Activated CD8-positive, alpha-beta T cell treated with anti-CD3 and anti-CD28 coated beads, Interleukin-2, amount 10 ng/mL, durations not matched to agents 7 days and 5 days (primary cell): ENCODE data around the gene TRPM3. TPM values are rescaled to one million over a fixed set of nuclear protein-coding genes. Genes with fewer than 3 reads are reported as not detected.

ENCODE experiments used
- ATAC-seq: fragments of 150-1000 bp; cut with Tn5 transposase; one replicate; pipeline ENCODE4 v1.10.0; 2021; ENCODE audit warnings: moderate library complexity
- CTCF ChIA-PET: fragments of 350-600 bp; sonication (Branson Sonifier 250); formaldehyde crosslinking; loops from one replicate; lab custom pipeline; 2021; ENCODE audit warnings: antibody characterized with exemption; lab: Charles Lee
- POLR2A ChIA-PET: fragments of 350-600 bp; sonication (Branson Sonifier 250); formaldehyde crosslinking; loops from one replicate; lab custom pipeline; 2021; ENCODE audit warnings: antibody characterized with exemption; lab: Charles Lee
- DNase-seq: peaks from one replicate; pipeline ENCODE4 v3.0.0-alpha.2; 2020
- H3K27ac Mint-ChIP-seq: one replicate; pipeline ENCODE4 v1.8.0; 2021; ENCODE audit warnings: mild to moderate bottlenecking, mixed read lengths
- H3K27me3 Mint-ChIP-seq: one replicate; pipeline ENCODE4 v1.8.0; 2021; ENCODE audit warnings: low read depth, mixed read lengths
- H3K36me3 Mint-ChIP-seq: one replicate; pipeline ENCODE4 v1.8.0; 2021; ENCODE audit warnings: low read depth, mixed read lengths
- H3K4me1 Mint-ChIP-seq: one replicate; pipeline ENCODE4 v1.8.0; 2021; ENCODE audit warnings: low read depth, mixed read lengths
- H3K4me3 Mint-ChIP-seq: one replicate; pipeline ENCODE4 v1.8.0; 2021; ENCODE audit warnings: mild to moderate bottlenecking, mixed read lengths
- H3K9me3 Mint-ChIP-seq: one replicate; pipeline ENCODE4 v1.8.0; 2022; ENCODE audit warnings: mixed read lengths; ENCODE audit not compliant: insufficient read depth
- total RNA-seq, 2 experiments: library from RNA; stranded (reverse); gene quantifications; one replicate each; pipeline ENCODE4 v1.2.3, GENCODE V29; 2021

The TRPM3 gene
- total RNA-seq, 2 experiments from 2014 or later = not detected

DNA sequence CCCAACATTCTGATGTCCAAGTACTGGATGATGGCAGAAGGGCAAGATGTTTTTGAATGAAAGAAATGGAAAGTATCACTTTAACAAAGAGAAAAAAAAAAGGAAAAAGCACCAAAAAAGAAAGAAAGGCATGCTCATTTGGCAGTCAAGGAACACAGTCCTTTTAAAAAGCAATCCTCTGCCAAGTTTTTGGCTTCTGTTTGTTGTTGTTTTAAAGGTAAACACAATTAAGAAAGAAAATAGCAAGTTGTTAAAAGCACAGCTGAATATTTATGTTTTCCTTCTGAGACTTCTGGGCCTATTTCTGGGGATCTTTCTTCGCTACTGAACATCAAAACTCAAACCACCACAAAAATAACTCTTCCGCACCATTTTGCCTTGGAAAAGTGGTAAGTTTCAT lies 162.1 kb downstream of the TRPM3 start:
- Mint-ChIP-seq H3K36me3 (no peaks in the 10 kb centered on the region), H3K4me3 (no peak overlapping the region), H3K9me3 (no peaks in the 10 kb centered on the region), H3K27me3 (peaks cover 2% of the 10 kb centered on the region), H3K27ac (no peak overlapping the region), H3K4me1 (no peaks in the 10 kb centered on the region)
- ATAC-seq (no peak), DNase-seq (no peak)
- ChIA-PET CTCF (no interaction called here), POLR2A (no interaction called here)

- no peaks in the 10 kb centered on the region for H3K4me1 Mint-ChIP-seq
- ChIA-PET CTCF (no interaction called here), POLR2A (no interaction called here)
- DNase-seq (no peak), ATAC-seq (no peak)
- H3K9me3 Mint-ChIP-seq = no peaks in the 10 kb centered on the region
- no peaks in the 10 kb centered on the region for H3K36me3 Mint-ChIP-seq
- H3K27ac Mint-ChIP-seq = no peak overlapping the region
- H3K27me3 Mint-ChIP-seq = no peaks in the 10 kb centered on the region
- no peak overlapping the region for H3K4me3 Mint-ChIP-seq
Observed at GRCh38 chr9:70954596-70955143, 166.8 kb downstream of the TRPM3 start.

- H3K27me3 Mint-ChIP-seq = no peaks in the 10 kb centered on the region
- no peak for DNase-seq
- ChIA-PET POLR2A (no interaction called here), CTCF (no interaction called here)
- H3K4me1 Mint-ChIP-seq = no peaks in the 10 kb centered on the region
- no peak overlapping the region for H3K4me3 Mint-ChIP-seq
- ATAC-seq = no peak
- no peak overlapping the region for H3K27ac Mint-ChIP-seq
- H3K9me3 Mint-ChIP-seq = no peaks in the 10 kb centered on the region
- H3K36me3 Mint-ChIP-seq = no peaks in the 10 kb centered on the region
Observed at GRCh38 chr9:70954126-70954525, 167.3 kb downstream of the TRPM3 start.

GRCh38 chr9:70951749-70952727 lies 169.4 kb downstream of the TRPM3 start:
- H3K36me3 Mint-ChIP-seq = no peaks in the 10 kb centered on the region
- H3K4me3 Mint-ChIP-seq = no peak overlapping the region
- H3K27ac Mint-ChIP-seq = no peak overlapping the region
- no peak for ATAC-seq
- DNase-seq = no peak
- POLR2A ChIA-PET = no interaction called here
- H3K4me1 Mint-ChIP-seq = no peaks in the 10 kb centered on the region
- CTCF ChIA-PET = no interaction called here
- H3K9me3 Mint-ChIP-seq = no peaks in the 10 kb centered on the region
- H3K27me3 Mint-ChIP-seq = no peaks in the 10 kb centered on the region

- Mint-ChIP-seq H3K27ac (no peak overlapping the region), H3K36me3 (no peaks in the 10 kb centered on the region), H3K9me3 (no peaks in the 10 kb centered on the region), H3K4me1 (no peaks in the 10 kb centered on the region), H3K4me3 (no peak overlapping the region), H3K27me3 (no peaks in the 10 kb centered on the region)
- ATAC-seq (no peak), DNase-seq (no peak)
- POLR2A ChIA-PET = no interaction called here
- CTCF ChIA-PET = no interaction called here
Observed at GRCh38 chr9:70950270-70950669, 171.2 kb downstream of the TRPM3 start.

DNA sequence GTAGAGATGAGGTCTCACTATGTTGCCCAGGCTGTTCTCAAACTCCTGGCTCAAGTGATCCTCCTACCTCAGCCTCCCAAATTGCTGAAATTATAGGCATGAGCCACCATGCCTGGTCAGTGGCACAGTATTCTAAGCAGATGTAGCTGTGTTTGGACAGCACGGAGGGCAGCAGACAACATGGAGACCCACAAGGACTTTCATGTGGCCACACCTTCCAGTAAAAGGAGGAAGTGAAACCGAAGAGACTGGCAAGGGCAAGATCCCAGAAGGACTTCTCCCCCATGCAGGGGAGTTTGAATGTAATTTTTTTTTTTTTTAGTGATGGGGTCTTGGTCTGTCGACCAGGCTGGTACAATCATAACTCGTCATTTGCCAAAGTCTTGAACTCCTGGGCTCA lies 172.2 kb downstream of the TRPM3 start:
- POLR2A ChIA-PET = no interaction called here
- H3K4me1 Mint-ChIP-seq = no peaks in the 10 kb centered on the region
- no peaks in the 10 kb centered on the region for H3K9me3 Mint-ChIP-seq
- no peaks in the 10 kb centered on the region for H3K36me3 Mint-ChIP-seq
- ATAC-seq (no peak), DNase-seq (no peak)
- no peak overlapping the region for H3K4me3 Mint-ChIP-seq
- no peaks in the 10 kb centered on the region for H3K27me3 Mint-ChIP-seq
- H3K27ac Mint-ChIP-seq = no peak overlapping the region
- CTCF ChIA-PET = no interaction called here

- Mint-ChIP-seq H3K4me3 (no peak overlapping the region), H3K4me1 (no peaks in the 10 kb centered on the region), H3K27ac (no peak overlapping the region), H3K36me3 (no peaks in the 10 kb centered on the region), H3K27me3 (no peaks in the 10 kb centered on the region), H3K9me3 (no peaks in the 10 kb centered on the region)
- DNase-seq = no peak
- POLR2A ChIA-PET = no interaction called here
- ATAC-seq = no peak
- CTCF ChIA-PET = no interaction called here
Observed at GRCh38 chr9:70948744-70949143, 172.7 kb downstream of the TRPM3 start.

DNA sequence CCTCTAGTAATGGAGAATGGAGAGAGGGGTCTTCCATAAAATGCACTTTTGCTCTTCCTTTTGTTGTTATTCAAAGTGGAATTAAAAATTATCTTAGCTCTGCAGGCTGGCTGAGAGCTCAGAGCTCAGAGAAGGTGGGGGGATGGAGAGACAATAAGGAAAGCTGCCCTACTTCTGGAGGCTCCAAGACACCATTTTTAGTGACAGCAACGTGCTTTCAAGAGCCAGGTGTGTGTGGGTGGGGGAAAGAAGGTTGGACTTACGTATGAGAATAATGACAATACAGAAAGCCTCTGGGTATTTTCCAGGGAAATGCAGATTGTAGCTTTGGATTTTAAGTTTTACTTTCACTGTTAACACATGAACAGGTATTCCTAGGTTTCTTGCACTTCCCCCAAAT lies 173.9 kb downstream of the TRPM3 start:
- Mint-ChIP-seq H3K4me1 (no peaks in the 10 kb centered on the region), H3K27ac (no peak overlapping the region), H3K27me3 (no peaks in the 10 kb centered on the region), H3K4me3 (no peak overlapping the region), H3K36me3 (no peaks in the 10 kb centered on the region), H3K9me3 (no peaks in the 10 kb centered on the region)
- no peak for DNase-seq
- CTCF ChIA-PET = interaction anchor here (1.0 kb wide), 1 partner anchor 1077 kb away, joined by 3 read pairs; no protein-coding TSS in a partner anchor
- no peak for ATAC-seq
- POLR2A ChIA-PET = no interaction called here

DNA sequence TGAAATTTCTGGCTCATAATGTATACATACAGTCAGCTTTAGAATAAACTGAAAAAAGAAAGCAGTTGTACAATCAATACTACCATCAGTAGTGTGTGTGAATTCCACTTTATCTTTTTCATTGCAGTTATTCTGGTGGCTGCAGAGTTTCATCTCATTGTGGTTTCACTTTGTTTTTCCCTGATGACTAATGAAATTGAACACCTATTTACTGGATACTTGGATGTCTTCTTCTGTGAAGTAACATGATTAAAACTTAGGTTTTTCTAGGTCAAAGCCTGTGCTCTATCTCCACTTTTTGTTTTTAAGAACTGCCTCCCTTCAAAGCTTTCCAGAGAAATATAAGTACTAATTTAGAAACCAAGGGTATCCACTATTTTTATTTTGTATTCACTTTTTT lies 174.3 kb downstream of the TRPM3 start:
- no peaks in the 10 kb centered on the region for H3K9me3 Mint-ChIP-seq
- no peak for DNase-seq
- POLR2A ChIA-PET = no interaction called here
- H3K36me3 Mint-ChIP-seq = no peaks in the 10 kb centered on the region
- CTCF ChIA-PET = interaction anchor here (1.0 kb wide), 1 partner anchor 1078 kb away, joined by 3 read pairs; no protein-coding TSS in a partner anchor
- ATAC-seq = no peak
- H3K4me3 Mint-ChIP-seq = no peak overlapping the region
- H3K27me3 Mint-ChIP-seq = no peaks in the 10 kb centered on the region
- no peaks in the 10 kb centered on the region for H3K4me1 Mint-ChIP-seq
- H3K27ac Mint-ChIP-seq = no peak overlapping the region

- H3K4me3 Mint-ChIP-seq = no peak overlapping the region
- H3K4me1 Mint-ChIP-seq = no peaks in the 10 kb centered on the region
- CTCF ChIA-PET = no interaction called here
- no peaks in the 10 kb centered on the region for H3K9me3 Mint-ChIP-seq
- POLR2A ChIA-PET = no interaction called here
- H3K36me3 Mint-ChIP-seq = no peaks in the 10 kb centered on the region
- no peak overlapping the region for H3K27ac Mint-ChIP-seq
- DNase-seq = no peak
- H3K27me3 Mint-ChIP-seq = no peaks in the 10 kb centered on the region
- no peak for ATAC-seq
Observed at GRCh38 chr9:70945301-70945700, 176.1 kb downstream of the TRPM3 start.

DNA sequence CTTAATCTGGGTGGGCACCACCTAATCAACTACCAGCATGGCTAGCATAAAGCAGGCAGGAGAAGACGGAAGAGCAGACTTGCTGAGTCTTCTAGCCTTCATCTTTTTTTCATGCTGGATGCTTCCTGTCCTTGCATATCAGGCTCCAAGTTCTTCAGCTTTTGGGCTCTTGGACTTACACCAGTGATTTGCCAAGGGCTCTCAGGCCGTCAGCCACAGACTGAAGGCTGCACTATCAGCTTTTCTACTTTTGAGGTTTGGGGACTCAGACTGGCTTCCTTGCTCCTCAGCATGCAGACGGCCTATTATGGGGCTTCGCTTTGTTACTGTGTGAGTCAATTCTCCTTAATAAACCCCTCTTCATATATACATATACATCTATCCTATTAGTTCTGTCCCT lies 180.2 kb downstream of the TRPM3 start:
- POLR2A ChIA-PET = no interaction called here
- ATAC-seq (no peak), DNase-seq (no peak)
- Mint-ChIP-seq H3K36me3 (no peaks in the 10 kb centered on the region), H3K4me1 (no peaks in the 10 kb centered on the region), H3K27ac (no peak overlapping the region), H3K27me3 (no peaks in the 10 kb centered on the region), H3K4me3 (no peak overlapping the region), H3K9me3 (no peaks in the 10 kb centered on the region)
- CTCF ChIA-PET = no interaction called here

DNA sequence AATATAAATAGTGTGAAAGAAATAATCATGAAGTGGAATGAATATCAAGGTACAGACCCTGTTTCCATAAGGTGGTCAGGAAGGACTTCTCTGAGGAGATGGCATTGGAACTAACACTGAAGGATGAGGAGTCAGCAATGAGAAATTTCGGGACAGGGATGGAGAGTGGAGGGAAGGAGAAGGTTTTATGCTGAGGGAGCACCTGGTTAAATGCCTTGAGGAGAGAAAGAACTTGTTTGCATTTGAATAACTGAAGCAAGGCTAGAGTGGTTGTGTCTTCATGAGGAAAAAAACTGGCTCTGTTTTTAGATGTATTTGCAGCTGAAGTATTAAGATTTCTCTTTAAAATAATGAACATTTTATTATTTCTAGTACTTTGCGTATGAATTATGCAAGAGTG lies 180.8 kb downstream of the TRPM3 start:
- H3K4me3 Mint-ChIP-seq = no peak overlapping the region
- CTCF ChIA-PET = no interaction called here
- DNase-seq (no peak), ATAC-seq (no peak)
- H3K36me3 Mint-ChIP-seq = no peaks in the 10 kb centered on the region
- POLR2A ChIA-PET = no interaction called here
- no peaks in the 10 kb centered on the region for H3K9me3 Mint-ChIP-seq
- no peak overlapping the region for H3K27ac Mint-ChIP-seq
- H3K4me1 Mint-ChIP-seq = no peaks in the 10 kb centered on the region
- H3K27me3 Mint-ChIP-seq = no peaks in the 10 kb centered on the region
